GM06990 (cell line): ENCODE measurements around the gene HELZ2.
A peak's percentile ranks its signal among the peaks of the same experiment; 100 is the strongest.

Experiments used
- DNase-seq: peaks from one replicate; pipeline ENCODE4 v3.0.0-alpha.2; 2011; ENCODE audit not compliant: insufficient read length; ENCODE audit errors: extremely low read depth
- H3K27me3 ChIP-seq: replicated peaks from 2 replicates; pipeline ENCODE4 v1.6.0; 2011; ENCODE audit warnings: low read length; ENCODE audit not compliant: control insufficient read depth, insufficient read depth
- H3K36me3 ChIP-seq: 2 replicates; pipeline ENCODE4 v1.5.1; 2011; ENCODE audit warnings: low read length; ENCODE audit not compliant: control insufficient read depth, insufficient read depth
- H3K4me3 ChIP-seq: replicated peaks from 2 replicates; pipeline ENCODE4 v1.5.1; 2011; ENCODE audit warnings: low read depth, mild to moderate bottlenecking, control low read depth, low read length
- CTCF ChIP-seq: IDR thresholded peaks from 2 replicates; pipeline ENCODE4 v1.5.1; 2011; ENCODE audit warnings: low read length, control low read depth, mild to moderate bottlenecking, inconsistent platforms; ENCODE audit not compliant: insufficient read depth, poor library complexity, severe bottlenecking

HELZ2 gene

GRCh38 chr20:63564036-63564810 lies 9.8 kb downstream of the HELZ2 start:
- H3K27me3 ChIP-seq = no peaks in the 10 kb centered on the region
- H3K36me3 ChIP-seq = peaks cover 43% of the 10 kb centered on the region
- DNase-seq = no peak
- H3K4me3 ChIP-seq = no peak overlapping the region
- TF ChIP-seq CTCF = no peak

- Histone ChIP-seq H3K27me3 (no peaks in the 10 kb centered on the region), H3K36me3 (peaks cover 44% of the 10 kb centered on the region), H3K4me3 (no peak overlapping the region)
- TF ChIP-seq CTCF = no peak
- no peak for DNase-seq
Observed at GRCh38 chr20:63563225-63563935, 10.7 kb downstream of the HELZ2 start.

GRCh38 chr20:63562461-63563224 lies 11.4 kb downstream of the HELZ2 start:
- H3K27me3 ChIP-seq = no peaks in the 10 kb centered on the region
- no peak for TF ChIP-seq CTCF

GRCh38 chr20:63561624-63562396 lies 12.2 kb downstream of the HELZ2 start:
- no peak for TF ChIP-seq CTCF
- no peak for DNase-seq
- H3K4me3 ChIP-seq = no peak overlapping the region
- no peaks in the 10 kb centered on the region for H3K27me3 ChIP-seq
- H3K36me3 ChIP-seq = peaks cover 41% of the 10 kb centered on the region

More at GRCh38 chr20:63562461-63563224, 11.4 kb downstream of the HELZ2 start:
- H3K36me3 ChIP-seq = peaks cover 44% of the 10 kb centered on the region
- DNase-seq = no peak
- H3K4me3 ChIP-seq = no peak overlapping the region

- no peak overlapping the region for H3K4me3 ChIP-seq
- TF ChIP-seq CTCF = no peak
- no peaks in the 10 kb centered on the region for H3K27me3 ChIP-seq
- DNase-seq = peak; percentile 16
- peaks cover 39% of the 10 kb centered on the region for H3K36me3 ChIP-seq
Observed at GRCh38 chr20:63560856-63561609, 13.0 kb downstream of the HELZ2 start.
